ENCODE results near the gene HOXB5. TPM values are rescaled to one million over a fixed set of nuclear protein-coding genes. Genes with fewer than 3 reads are reported as not detected.

Gene HOXB5
- total RNA-seq, 1 donor from 2014 or later, result 0.59 TPM

DNA sequence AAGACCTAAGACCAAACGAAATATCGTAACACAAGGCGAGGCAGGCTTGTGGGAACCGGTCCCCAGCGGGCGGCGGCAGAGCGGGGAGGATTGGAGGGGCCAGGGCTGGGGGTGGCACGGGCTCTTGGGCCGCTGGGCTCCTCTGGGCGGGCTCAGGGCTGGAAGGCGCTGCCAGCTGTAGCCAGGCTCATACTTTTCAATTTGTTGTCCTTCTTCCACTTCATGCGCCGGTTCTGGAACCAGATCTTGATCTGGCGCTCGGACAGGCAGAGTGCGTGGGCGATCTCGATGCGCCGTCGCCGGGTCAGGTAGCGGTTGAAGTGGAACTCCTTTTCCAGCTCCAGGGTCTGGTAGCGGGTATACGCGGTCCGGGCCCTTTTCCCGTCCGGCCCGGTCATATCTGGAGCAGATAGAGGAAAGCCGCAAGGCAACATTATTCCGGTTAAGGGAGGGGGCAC, 1.5 kb downstream of the HOXB5 start:
- Mint-ChIP-seq H3K4me1 (ENCODE audit: unreplicated experiment) (peaks cover 65% of the 10 kb centered on the region), H3K4me3 (ENCODE audit: unreplicated experiment) (no peak overlapping the region), H3K27me3 (ENCODE audit: unreplicated experiment) (peaks cover 47% of the 10 kb centered on the region), H3K27ac (ENCODE audit: unreplicated experiment) (no peak overlapping the region), H3K36me3 (ENCODE audit: low read depth, unreplicated experiment) (no peaks in the 10 kb centered on the region), H3K9me3 (ENCODE audit: unreplicated experiment) (no peaks in the 10 kb centered on the region)
- no peak for DNase-seq (ENCODE audit: low spot score)
- TF ChIP-seq, protein P1, sequence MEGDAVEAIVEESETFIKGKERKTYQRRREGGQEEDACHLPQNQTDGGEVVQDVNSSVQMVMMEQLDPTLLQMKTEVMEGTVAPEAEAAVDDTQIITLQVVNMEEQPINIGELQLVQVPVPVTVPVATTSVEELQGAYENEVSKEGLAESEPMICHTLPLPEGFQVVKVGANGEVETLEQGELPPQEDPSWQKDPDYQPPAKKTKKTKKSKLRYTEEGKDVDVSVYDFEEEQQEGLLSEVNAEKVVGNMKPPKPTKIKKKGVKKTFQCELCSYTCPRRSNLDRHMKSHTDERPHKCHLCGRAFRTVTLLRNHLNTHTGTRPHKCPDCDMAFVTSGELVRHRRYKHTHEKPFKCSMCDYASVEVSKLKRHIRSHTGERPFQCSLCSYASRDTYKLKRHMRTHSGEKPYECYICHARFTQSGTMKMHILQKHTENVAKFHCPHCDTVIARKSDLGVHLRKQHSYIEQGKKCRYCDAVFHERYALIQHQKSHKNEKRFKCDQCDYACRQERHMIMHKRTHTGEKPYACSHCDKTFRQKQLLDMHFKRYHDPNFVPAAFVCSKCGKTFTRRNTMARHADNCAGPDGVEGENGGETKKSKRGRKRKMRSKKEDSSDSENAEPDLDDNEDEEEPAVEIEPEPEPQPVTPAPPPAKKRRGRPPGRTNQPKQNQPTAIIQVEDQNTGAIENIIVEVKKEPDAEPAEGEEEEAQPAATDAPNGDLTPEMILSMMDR (IDR thresholded peaks at IDR 0.05; ENCODE audit: unreplicated experiment), result no peak

DNA sequence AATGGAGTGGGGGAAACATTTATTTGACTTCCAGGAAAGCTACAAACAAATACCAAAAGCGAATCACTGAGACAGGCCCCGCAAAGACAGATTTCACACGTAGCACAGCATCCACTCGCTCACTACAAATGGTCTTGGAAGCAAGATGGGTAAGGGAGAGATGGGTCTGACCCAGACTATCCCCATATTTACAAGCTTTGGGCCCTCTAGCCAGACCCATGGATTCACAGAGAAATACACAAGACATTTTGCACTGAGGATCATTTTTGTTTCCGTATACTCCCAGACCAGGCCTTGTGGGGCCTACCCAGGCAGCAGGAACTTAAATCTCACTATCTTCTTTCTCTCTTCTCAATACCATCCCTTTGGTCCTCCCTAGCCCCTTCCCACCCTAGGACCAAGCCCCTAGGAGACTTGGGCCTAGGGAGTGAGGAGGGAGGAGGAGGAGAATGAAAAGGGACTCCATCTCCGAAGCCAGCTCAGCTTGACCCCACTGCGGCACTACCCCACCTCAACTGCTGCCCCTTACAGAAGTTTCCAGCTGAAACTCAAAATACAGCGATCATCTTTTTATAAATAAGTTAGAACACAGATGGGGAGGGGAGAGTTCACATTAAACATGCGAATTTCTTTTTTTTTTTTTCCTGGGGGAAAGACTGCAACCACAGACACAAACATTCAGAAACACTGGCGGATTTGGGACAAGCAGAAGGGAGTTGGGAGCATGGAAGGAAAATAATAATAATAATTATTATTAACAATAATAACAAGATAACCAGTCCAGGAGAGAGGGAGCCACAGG, 2.1 kb downstream of the HOXB5 start:
- TF ChIP-seq, protein P1 (IDR thresholded peaks at IDR 0.05; ENCODE audit: unreplicated experiment), result no peak
- Mint-ChIP-seq H3K27ac (ENCODE audit: unreplicated experiment) (no peak overlapping the region), H3K4me3 (ENCODE audit: unreplicated experiment) (peak overlapping the region; percentile 56), H3K9me3 (ENCODE audit: unreplicated experiment) (no peaks in the 10 kb centered on the region), H3K4me1 (ENCODE audit: unreplicated experiment) (peaks cover 65% of the 10 kb centered on the region), H3K36me3 (ENCODE audit: low read depth, unreplicated experiment) (no peaks in the 10 kb centered on the region), H3K27me3 (ENCODE audit: unreplicated experiment) (peaks cover 44% of the 10 kb centered on the region)
- DNase-seq (ENCODE audit: low spot score), result no peak

DNA sequence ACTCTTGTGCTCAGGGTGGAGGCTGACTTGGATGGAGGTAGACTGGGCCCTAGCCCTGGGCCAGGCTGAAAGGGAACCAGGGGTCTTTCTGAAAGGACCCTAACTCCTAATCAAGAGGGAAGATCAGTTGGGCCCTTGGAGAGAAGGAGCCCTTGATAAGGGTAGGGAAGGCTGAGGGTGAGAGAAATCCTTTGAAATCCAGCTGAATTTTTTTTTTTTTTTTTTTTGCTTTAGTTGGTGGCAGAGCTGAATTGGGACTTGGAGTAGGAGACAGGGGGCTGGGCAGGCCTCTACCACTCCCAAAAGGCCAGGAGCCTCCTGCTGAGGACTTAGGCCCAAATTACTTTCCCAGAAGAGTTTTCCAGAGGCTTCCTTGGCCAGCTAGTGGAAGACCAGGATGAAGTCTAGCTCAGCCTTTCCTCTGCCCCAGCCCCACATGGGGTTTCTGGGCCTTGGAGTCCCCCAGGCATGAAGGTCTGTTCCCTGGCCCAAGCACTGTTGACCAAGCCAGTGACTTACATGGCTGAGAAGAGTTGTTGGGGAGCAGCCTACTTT, 2.9 kb downstream of the HOXB5 start:
- peaks cover 67% of the 10 kb centered on the region for H3K4me1 Mint-ChIP-seq (ENCODE audit: unreplicated experiment)
- H3K4me3 Mint-ChIP-seq (ENCODE audit: unreplicated experiment), result no peak overlapping the region
- H3K36me3 Mint-ChIP-seq (ENCODE audit: low read depth, unreplicated experiment), result no peaks in the 10 kb centered on the region
- no peaks in the 10 kb centered on the region for H3K9me3 Mint-ChIP-seq (ENCODE audit: unreplicated experiment)
- no peak for DNase-seq (ENCODE audit: low spot score)
- H3K27me3 Mint-ChIP-seq (ENCODE audit: unreplicated experiment), result peaks cover 46% of the 10 kb centered on the region
- TF ChIP-seq, protein P1 (IDR thresholded peaks at IDR 0.05; ENCODE audit: unreplicated experiment), result no peak
- no peak overlapping the region for H3K27ac Mint-ChIP-seq (ENCODE audit: unreplicated experiment)

DNA sequence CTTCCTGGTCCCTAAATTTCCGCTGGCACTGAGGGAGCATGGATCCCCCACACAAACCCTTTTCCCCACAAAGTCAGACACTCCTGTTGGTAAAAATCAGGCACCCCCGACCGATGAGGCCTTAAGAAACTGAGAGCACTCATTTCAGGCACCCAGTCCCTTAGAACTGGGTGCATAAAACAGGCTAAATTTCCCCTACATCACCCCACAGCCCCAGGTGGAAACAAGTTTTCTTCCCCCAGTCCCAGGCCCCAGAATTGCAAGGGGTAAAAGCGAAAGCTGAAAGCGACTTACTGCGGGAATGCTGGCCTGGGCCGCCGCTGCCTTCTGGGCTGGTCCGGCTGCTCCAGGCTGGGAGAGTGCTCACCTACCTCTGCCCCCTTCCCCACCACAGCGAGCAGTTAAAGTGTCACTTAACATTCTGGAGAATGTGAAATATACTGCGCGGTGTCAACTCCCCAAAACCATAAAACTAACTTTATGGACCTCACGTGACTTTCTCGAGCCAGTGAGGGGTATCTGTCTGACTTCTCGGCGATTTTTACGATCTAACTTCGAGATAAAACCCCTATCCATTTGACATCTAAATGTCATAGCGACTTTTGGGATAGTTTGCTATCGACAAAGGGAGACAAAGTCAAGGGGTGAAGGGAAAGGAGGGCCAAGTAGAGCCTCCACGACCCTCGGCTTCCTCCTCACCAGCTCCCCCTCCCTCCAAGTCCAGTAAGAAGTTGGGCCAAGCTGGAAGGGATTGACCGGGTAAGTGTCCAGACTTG, 3.6 kb downstream of the HOXB5 start, which contains the start of gene HOXB3:
Gene HOXB3 (minus strand): TSS at position 411 of the 776 bp plus-strand sequence. CDS start 37,767 bp downstream, outside the sequence.
- Mint-ChIP-seq H3K27me3 (ENCODE audit: unreplicated experiment) (peaks cover 45% of the 10 kb centered on the region), H3K27ac (ENCODE audit: unreplicated experiment) (no peak within 1 kb of the TSS), H3K4me3 (ENCODE audit: unreplicated experiment) (peak within 1 kb of the TSS; percentile 71)

More for the DNA sequence above, 3.6 kb downstream of the HOXB5 start, which contains the start of gene HOXB3:
- H3K4me1 Mint-ChIP-seq (ENCODE audit: unreplicated experiment), result peaks cover 65% of the 10 kb centered on the region
- TF ChIP-seq, protein P1 (IDR thresholded peaks at IDR 0.05; ENCODE audit: unreplicated experiment), result no peak
- no peak for DNase-seq (ENCODE audit: low spot score)
- no peaks in the 10 kb centered on the region for H3K36me3 Mint-ChIP-seq (ENCODE audit: low read depth, unreplicated experiment)
- no peaks in the 10 kb centered on the region for H3K9me3 Mint-ChIP-seq (ENCODE audit: unreplicated experiment)
